Smooth muscle cell of the coronary artery (primary cell): ENCODE measurements around the gene RUFY1. TPM values are rescaled to one million over a fixed set of nuclear protein-coding genes. Genes with fewer than 3 reads are reported as not detected.

ENCODE experiments used
- total RNA-seq: library from RNA; depleted of rRNA; stranded (reverse); fragments of >200 nt; gene quantifications from 2 replicates; pipeline ENCODE4 v1.2.3, GENCODE V29; 2014; ENCODE audit warnings: low replicate concordance

Gene RUFY1, protein sequence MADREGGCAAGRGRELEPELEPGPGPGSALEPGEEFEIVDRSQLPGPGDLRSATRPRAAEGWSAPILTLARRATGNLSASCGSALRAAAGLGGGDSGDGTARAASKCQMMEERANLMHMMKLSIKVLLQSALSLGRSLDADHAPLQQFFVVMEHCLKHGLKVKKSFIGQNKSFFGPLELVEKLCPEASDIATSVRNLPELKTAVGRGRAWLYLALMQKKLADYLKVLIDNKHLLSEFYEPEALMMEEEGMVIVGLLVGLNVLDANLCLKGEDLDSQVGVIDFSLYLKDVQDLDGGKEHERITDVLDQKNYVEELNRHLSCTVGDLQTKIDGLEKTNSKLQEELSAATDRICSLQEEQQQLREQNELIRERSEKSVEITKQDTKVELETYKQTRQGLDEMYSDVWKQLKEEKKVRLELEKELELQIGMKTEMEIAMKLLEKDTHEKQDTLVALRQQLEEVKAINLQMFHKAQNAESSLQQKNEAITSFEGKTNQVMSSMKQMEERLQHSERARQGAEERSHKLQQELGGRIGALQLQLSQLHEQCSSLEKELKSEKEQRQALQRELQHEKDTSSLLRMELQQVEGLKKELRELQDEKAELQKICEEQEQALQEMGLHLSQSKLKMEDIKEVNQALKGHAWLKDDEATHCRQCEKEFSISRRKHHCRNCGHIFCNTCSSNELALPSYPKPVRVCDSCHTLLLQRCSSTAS
- total RNA-seq, result 42.7 and 47.3 TPM in 2 replicates

DNA sequence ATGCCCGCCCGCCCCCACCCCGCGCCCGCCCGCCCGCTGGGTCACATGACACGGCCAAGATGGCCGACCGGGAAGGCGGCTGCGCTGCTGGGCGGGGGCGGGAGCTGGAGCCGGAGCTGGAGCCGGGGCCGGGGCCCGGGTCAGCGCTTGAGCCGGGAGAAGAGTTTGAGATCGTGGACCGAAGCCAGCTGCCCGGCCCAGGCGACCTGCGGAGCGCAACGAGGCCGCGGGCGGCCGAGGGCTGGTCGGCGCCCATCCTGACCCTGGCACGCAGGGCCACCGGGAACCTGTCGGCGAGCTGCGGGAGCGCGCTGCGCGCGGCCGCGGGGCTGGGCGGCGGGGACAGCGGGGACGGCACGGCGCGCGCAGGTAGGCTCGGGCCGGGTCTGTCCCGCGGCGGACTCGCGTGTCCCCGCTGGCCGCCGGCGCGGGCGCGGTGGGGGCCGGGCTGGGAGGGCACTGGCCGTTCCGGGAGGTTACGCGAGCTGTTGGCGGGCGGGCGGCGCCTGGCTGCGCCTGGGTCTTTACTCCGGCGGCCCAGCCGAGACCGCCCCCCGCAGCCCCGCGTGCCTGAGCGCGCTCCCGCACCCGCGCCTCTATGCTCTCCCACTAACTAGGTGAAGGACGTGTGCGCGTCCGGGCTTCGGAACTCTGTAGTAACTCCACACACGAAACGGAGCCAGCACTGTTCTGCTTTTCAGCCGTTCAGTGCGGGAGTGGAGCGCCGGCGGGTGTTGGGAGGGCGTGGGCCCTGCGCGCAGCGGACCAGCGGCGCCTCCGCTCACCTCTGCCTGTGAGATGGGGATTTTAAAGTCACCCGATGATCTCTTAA lies at the start of gene RUFY1:
RUFY1 (plus strand) TSS at position 44 of the 832 bp plus-strand sequence; CDS start at position 60, 16 bp downstream.

DNA sequence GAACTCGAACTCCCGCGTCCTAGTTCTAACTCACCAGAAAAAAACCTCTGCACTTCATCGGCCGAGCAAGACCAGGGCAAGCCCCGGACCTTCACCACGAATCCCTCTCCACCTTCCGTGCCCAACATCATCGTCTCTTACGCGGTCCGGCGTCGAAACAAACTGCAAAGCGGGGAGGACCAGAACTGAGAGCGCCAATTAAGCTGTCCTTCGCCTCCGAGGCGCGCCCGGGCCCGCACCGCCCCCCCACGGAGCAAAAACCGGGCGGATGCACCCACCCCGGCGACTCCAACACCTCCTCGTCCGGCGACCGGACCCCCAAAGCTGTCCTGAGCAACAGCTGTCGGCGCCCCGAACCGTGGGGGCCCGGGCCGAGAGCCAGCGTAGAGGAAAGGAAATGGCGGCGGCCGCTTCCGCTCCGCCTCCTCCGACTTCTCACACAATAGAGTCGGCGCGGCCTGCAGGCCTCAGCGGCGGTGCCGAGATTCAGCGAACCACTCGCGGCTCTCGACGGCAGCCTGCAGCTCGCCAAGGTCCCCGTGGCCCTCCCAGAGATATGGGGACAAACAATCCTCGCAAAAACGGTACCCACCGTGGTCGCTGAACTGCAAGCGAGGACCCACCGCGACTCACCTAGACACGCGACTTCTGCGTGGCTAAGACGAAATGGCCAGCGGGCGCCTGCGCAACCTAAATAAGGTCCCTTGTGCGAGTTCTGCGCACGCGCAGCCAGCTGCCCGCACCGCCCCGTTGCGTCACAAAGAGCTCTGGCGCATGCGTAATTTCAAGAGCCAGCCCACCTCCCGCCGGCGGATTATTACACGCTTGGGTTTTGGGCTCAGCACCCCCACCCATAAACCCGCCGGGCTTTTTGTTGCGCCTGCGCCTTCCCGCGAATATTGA lies 72.9 kb downstream of the RUFY1 start, which contains the start of gene HNRNPH1:
HNRNPH1 (minus strand) TSS at position 669 of the 903 bp plus-strand sequence; CDS start at position 131, 538 bp downstream.

Other genes starting within 250 kb of the RUFY1 start
- gene ADAMTS2, start 205.1 kb upstream of the RUFY1 start, total RNA-seq, result 67.2 and 67.6 TPM in 2 replicates
- gene HNRNPH1, start 73.1 kb downstream of the RUFY1 start, total RNA-seq, result 499 and 848 TPM in 2 replicates
- gene CBY3, start 130.5 kb downstream of the RUFY1 start, total RNA-seq, result not detected in 2 replicates
- gene CANX, start 148.4 kb downstream of the RUFY1 start, total RNA-seq, result 626 and 2,020 TPM in 2 replicates
- 2.2 and 4.7 TPM in 2 replicates for gene MAML1, start 182.3 kb downstream of the RUFY1 start, total RNA-seq
- gene LTC4S, start 243.4 kb downstream of the RUFY1 start, total RNA-seq, result 1.3 and 1.8 TPM in 2 replicates